ENCODE results near the gene MYO5A.
A peak's percentile ranks its signal among the peaks of the same experiment; 100 is the strongest.
"Not testable (repeated sequence)": the region's sequence is repeated elsewhere in the genome, so short reads cannot be mapped to it uniquely, and the experiment has no call there.

MYO5A gene

GRCh38 chr15:52289629-52290081, 239.0 kb downstream of the MYO5A start:
- no peak overlapping the region for H3K4me3 ChIP-seq (ENCODE audit: low read depth, low read length)
- DNase-seq (ENCODE audit: low read depth): no peak
- TF ChIP-seq CTCF (IDR thresholded peaks at IDR 0.05; ENCODE audit: low read depth, low read length): no peak
- no peak for TF ChIP-seq MAX (IDR thresholded peaks at IDR 0.05; ENCODE audit: low read depth, low read length)
- TF ChIP-seq MYC (IDR thresholded peaks at IDR 0.05; ENCODE audit: low read depth, low read length): no peak
- no peak for TF ChIP-seq POLR2A (IDR thresholded peaks at IDR 0.05; ENCODE audit: extremely low read depth, insufficient read length)

GRCh38 chr15:52288986-52289385, 239.7 kb downstream of the MYO5A start:
- H3K4me3 ChIP-seq (ENCODE audit: low read depth, low read length): no peak overlapping the region
- TF ChIP-seq MYC (IDR thresholded peaks at IDR 0.05; ENCODE audit: low read depth, low read length) (no peak), CTCF (IDR thresholded peaks at IDR 0.05; ENCODE audit: low read depth, low read length) (no peak), POLR2A (IDR thresholded peaks at IDR 0.05; ENCODE audit: extremely low read depth, insufficient read length) (no peak), MAX (IDR thresholded peaks at IDR 0.05; ENCODE audit: low read depth, low read length) (no peak)
- DNase-seq (ENCODE audit: low read depth): no peak

- TF ChIP-seq MAX (IDR thresholded peaks at IDR 0.05; ENCODE audit: low read depth, low read length) (no peak), CTCF (IDR thresholded peaks at IDR 0.05; ENCODE audit: low read depth, low read length) (no peak), POLR2A (IDR thresholded peaks at IDR 0.05; ENCODE audit: extremely low read depth, insufficient read length) (no peak), MYC (IDR thresholded peaks at IDR 0.05; ENCODE audit: low read depth, low read length) (no peak)
- no peak overlapping the region for H3K4me3 ChIP-seq (ENCODE audit: low read depth, low read length)
- no peak for DNase-seq (ENCODE audit: low read depth)
Measured at GRCh38 chr15:52288051-52288942, 240.4 kb downstream of the MYO5A start.

GRCh38 chr15:52287114-52287513, 241.6 kb downstream of the MYO5A start:
- no peak for DNase-seq (ENCODE audit: low read depth)
- no peak overlapping the region for H3K4me3 ChIP-seq (ENCODE audit: low read depth, low read length)
- no peak for TF ChIP-seq CTCF (IDR thresholded peaks at IDR 0.05; ENCODE audit: low read depth, low read length)
- no peak for TF ChIP-seq MYC (IDR thresholded peaks at IDR 0.05; ENCODE audit: low read depth, low read length)
- no peak for TF ChIP-seq MAX (IDR thresholded peaks at IDR 0.05; ENCODE audit: low read depth, low read length)
- no peak for TF ChIP-seq POLR2A (IDR thresholded peaks at IDR 0.05; ENCODE audit: extremely low read depth, insufficient read length)

GRCh38 chr15:52285941-52286340, 242.7 kb downstream of the MYO5A start:
- DNase-seq (ENCODE audit: low read depth); H3K4me3 ChIP-seq (ENCODE audit: low read depth, low read length): not testable (repeated sequence)

GRCh38 chr15:52284164-52284563, 244.5 kb downstream of the MYO5A start:
- H3K4me3 ChIP-seq (ENCODE audit: low read depth, low read length): no peak overlapping the region
- TF ChIP-seq MYC (IDR thresholded peaks at IDR 0.05; ENCODE audit: low read depth, low read length) (no peak), MAX (IDR thresholded peaks at IDR 0.05; ENCODE audit: low read depth, low read length) (no peak), POLR2A (IDR thresholded peaks at IDR 0.05; ENCODE audit: extremely low read depth, insufficient read length) (no peak), CTCF (IDR thresholded peaks at IDR 0.05; ENCODE audit: low read depth, low read length) (no peak)
- peak; percentile 15 for DNase-seq (ENCODE audit: low read depth)

All from NB4 (cell line).